Measurements from ENCODE around the gene RANGAP1.

GRCh38 chr22:41300661-41301060 is 14.7 kb upstream of the RANGAP1 start:
- no peak for TF ChIP-seq CTCF (IDR thresholded peaks at IDR 0.05; ENCODE audit: borderline replicate concordance, extremely low read depth, low read length, poor library complexity, severe bottlenecking)
- no peak for TF ChIP-seq EZH2 (IDR thresholded peaks at IDR 0.05; ENCODE audit: borderline replicate concordance, low read depth, low read length, severe bottlenecking)

Data from DND-41 (cell line).